ENCODE results near the gene PHACTR1.
A peak's percentile ranks its signal among the peaks of the same experiment; 100 is the strongest.

The PHACTR1 gene

GRCh38 chr6:13281686-13282085 is 565.1 kb downstream of the PHACTR1 start:
- 95% methylated on average over 9 of the region's 9 CpGs for WGBS
- Histone ChIP-seq H3K27me3 (ENCODE audit: control insufficient read depth in 1 of 2, insufficient read depth in 1 of 2, low read length in 2 of 2) (no peaks in the 10 kb centered on the region), H3K36me3 (ENCODE audit: control insufficient read depth in 1 of 2, insufficient read depth in 2 of 2, low read depth in 1 of 2, low read length in 2 of 2) (peaks cover 4 to 14% of the 10 kb centered on the region in 2 experiments)

DNA sequence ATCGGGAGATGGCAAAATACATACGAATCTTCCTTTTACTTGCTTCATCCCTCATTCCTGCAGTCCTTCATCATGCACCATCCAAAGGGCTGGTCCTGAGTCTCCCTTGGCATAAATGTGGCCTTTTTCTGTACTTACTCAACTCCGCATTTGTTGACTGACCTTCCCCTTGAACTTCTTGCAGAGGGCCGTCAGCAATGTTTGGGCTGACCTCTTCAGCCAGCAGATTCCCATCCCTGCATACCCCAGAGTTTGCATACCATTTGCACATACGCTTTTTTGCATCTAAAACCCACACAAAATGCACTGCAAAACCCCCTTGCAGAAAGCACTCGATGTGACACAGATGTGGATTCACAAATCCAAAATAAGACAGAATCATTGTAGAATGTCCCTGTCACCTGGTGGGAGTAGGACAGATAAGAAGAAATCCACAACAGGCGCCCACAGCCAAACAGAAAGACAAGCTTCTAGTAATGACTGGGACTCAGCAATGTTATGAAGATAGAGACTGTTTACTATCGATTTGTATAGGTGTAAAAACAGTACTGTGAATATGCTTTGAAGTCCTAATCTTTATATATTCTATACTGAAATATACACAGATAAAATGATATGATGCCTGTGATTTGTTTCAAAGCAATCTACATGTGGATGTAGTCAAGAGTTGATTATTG is 566.0 kb downstream of the PHACTR1 start:
- no peak overlapping the region for H2AK5ac ChIP-seq (ENCODE audit: low read length, severe bottlenecking)
- no peaks in the 10 kb centered on the region for H3K27me3 ChIP-seq (ENCODE audit: control insufficient read depth in 1 of 2, insufficient read depth in 1 of 2, low read length in 2 of 2)
- no peaks in the 10 kb centered on the region for H3K79me1 ChIP-seq (replicated peaks; ENCODE audit: low read length, poor library complexity, severe bottlenecking)
- no peak overlapping the region for H2BK12ac ChIP-seq (ENCODE audit: low read length in 2 of 2)
- no peak for DNase-seq
- no peak overlapping the region for H3K18ac ChIP-seq (ENCODE audit: low read depth in 1 of 2, low read length in 2 of 2)
- H3K27ac ChIP-seq (ENCODE audit: low read length, poor library complexity, severe bottlenecking) = no peak overlapping the region
- H3K23ac ChIP-seq (ENCODE audit: low read length in 2 of 2) = no peak overlapping the region
- no peak overlapping the region for H4K8ac ChIP-seq (ENCODE audit: low read length)
- peaks cover 4% of the 10 kb centered on the region for H3K4me1 ChIP-seq (ENCODE audit: control insufficient read depth, insufficient read depth, low read depth, low read length)
- H3K4ac ChIP-seq (ENCODE audit: low read depth in 1 of 2, low read length in 2 of 2) = no peak overlapping the region
- no peak overlapping the region for H4K91ac ChIP-seq (ENCODE audit: low read length)
- H2BK15ac ChIP-seq (ENCODE audit: low read depth, poor library complexity, severe bottlenecking) = no peak overlapping the region
- H3K9me3 ChIP-seq (ENCODE audit: control insufficient read depth, low read length) = no peaks in the 10 kb centered on the region
- H2AFZ ChIP-seq (ENCODE audit: low read depth, low read length) = no peak overlapping the region
- 93% methylated on average over 7 of the region's 8 CpGs for WGBS
- peaks cover 7 to 21% of the 10 kb centered on the region in 2 experiments for H3K36me3 ChIP-seq (ENCODE audit: control insufficient read depth in 1 of 2, insufficient read depth in 2 of 2, low read depth in 1 of 2, low read length in 2 of 2)
- H3K14ac ChIP-seq (ENCODE audit: low read length in 2 of 2) = no peak overlapping the region
- no peak overlapping the region for H3K9ac ChIP-seq (ENCODE audit: low read length)
- H2BK5ac ChIP-seq (ENCODE audit: low read depth, low read length, poor library complexity, severe bottlenecking) = no peak overlapping the region
- no peak overlapping the region for H3K4me3 ChIP-seq (ENCODE audit: insufficient read depth in 1 of 2, low read depth in 1 of 2, low read length in 2 of 2)
- H3K4me2 ChIP-seq (ENCODE audit: low read length, poor library complexity, severe bottlenecking) = no peak overlapping the region
- no peak overlapping the region for H2BK120ac ChIP-seq (ENCODE audit: low read depth, low read length)

More at GRCh38 chr6:13281686-13282085, 565.1 kb downstream of the PHACTR1 start:
- Histone ChIP-seq H3K4me1 (ENCODE audit: control insufficient read depth, insufficient read depth, low read depth, low read length) (peaks cover 4% of the 10 kb centered on the region), H2AFZ (ENCODE audit: low read depth, low read length) (no peak overlapping the region), H2BK120ac (ENCODE audit: low read depth, low read length) (no peak overlapping the region), H3K4ac (ENCODE audit: low read depth in 1 of 2, low read length in 2 of 2) (no peak overlapping the region), H3K9ac (ENCODE audit: low read length) (no peak overlapping the region), H3K27ac (ENCODE audit: low read length, poor library complexity, severe bottlenecking) (no peak overlapping the region), H2BK5ac (ENCODE audit: low read depth, low read length, poor library complexity, severe bottlenecking) (no peak overlapping the region), H3K23ac (ENCODE audit: low read length in 2 of 2) (no peak overlapping the region), H3K4me3 (ENCODE audit: insufficient read depth in 1 of 2, low read depth in 1 of 2, low read length in 2 of 2) (no peak overlapping the region), H2BK12ac (ENCODE audit: low read length in 2 of 2) (no peak overlapping the region), H3K4me2 (ENCODE audit: low read length, poor library complexity, severe bottlenecking) (no peak overlapping the region), H4K91ac (ENCODE audit: low read length) (no peak overlapping the region), H2AK5ac (ENCODE audit: low read length, severe bottlenecking) (no peak overlapping the region), H3K14ac (ENCODE audit: low read length in 2 of 2) (no peak overlapping the region), H2BK15ac (ENCODE audit: low read depth, poor library complexity, severe bottlenecking) (no peak overlapping the region), H3K9me3 (ENCODE audit: control insufficient read depth, low read length) (no peaks in the 10 kb centered on the region), H3K79me1 (replicated peaks; ENCODE audit: low read length, poor library complexity, severe bottlenecking) (no peaks in the 10 kb centered on the region), H4K8ac (ENCODE audit: low read length) (peak overlapping the region; percentile 66), H3K18ac (ENCODE audit: low read depth in 1 of 2, low read length in 2 of 2) (no peak overlapping the region)
- DNase-seq = peak; percentile 15

GRCh38 chr6:13283331-13283730 is 566.8 kb downstream of the PHACTR1 start:
- no peaks in the 10 kb centered on the region for H3K79me1 ChIP-seq (replicated peaks; ENCODE audit: low read length, poor library complexity, severe bottlenecking)
- H3K14ac ChIP-seq (ENCODE audit: low read length in 2 of 2) = no peak overlapping the region
- H2AFZ ChIP-seq (ENCODE audit: low read depth, low read length) = no peak overlapping the region
- no peak overlapping the region for H2BK15ac ChIP-seq (ENCODE audit: low read depth, poor library complexity, severe bottlenecking)
- no peak overlapping the region for H3K4ac ChIP-seq (ENCODE audit: low read depth in 1 of 2, low read length in 2 of 2)
- no peak overlapping the region for H3K27ac ChIP-seq (ENCODE audit: low read length, poor library complexity, severe bottlenecking)
- no peak overlapping the region for H3K9ac ChIP-seq (ENCODE audit: low read length)
- DNase-seq = no peak
- no peak overlapping the region for H2BK120ac ChIP-seq (ENCODE audit: low read depth, low read length)
- peaks cover 4% of the 10 kb centered on the region for H3K4me1 ChIP-seq (ENCODE audit: control insufficient read depth, insufficient read depth, low read depth, low read length)
- 89% methylated on average over 14 of the region's 14 CpGs for WGBS
- H3K23ac ChIP-seq (ENCODE audit: low read length in 2 of 2) = no peak overlapping the region
- H3K4me3 ChIP-seq (ENCODE audit: insufficient read depth in 1 of 2, low read depth in 1 of 2, low read length in 2 of 2) = no peak overlapping the region
- no peaks in the 10 kb centered on the region for H3K9me3 ChIP-seq (ENCODE audit: control insufficient read depth, low read length)
- H4K8ac ChIP-seq (ENCODE audit: low read length) = no peak overlapping the region
- H2AK5ac ChIP-seq (ENCODE audit: low read length, severe bottlenecking) = no peak overlapping the region
- H3K4me2 ChIP-seq (ENCODE audit: low read length, poor library complexity, severe bottlenecking) = no peak overlapping the region
- H3K18ac ChIP-seq (ENCODE audit: low read depth in 1 of 2, low read length in 2 of 2) = no peak overlapping the region
- no peak overlapping the region for H2BK5ac ChIP-seq (ENCODE audit: low read depth, low read length, poor library complexity, severe bottlenecking)
- no peaks in the 10 kb centered on the region for H3K27me3 ChIP-seq (ENCODE audit: control insufficient read depth in 1 of 2, insufficient read depth in 1 of 2, low read length in 2 of 2)
- no peak overlapping the region for H4K91ac ChIP-seq (ENCODE audit: low read length)
- H3K36me3 ChIP-seq (ENCODE audit: control insufficient read depth in 1 of 2, insufficient read depth in 2 of 2, low read depth in 1 of 2, low read length in 2 of 2) = peaks cover 7 to 28% of the 10 kb centered on the region in 2 experiments
- H2BK12ac ChIP-seq (ENCODE audit: low read length in 2 of 2) = no peak overlapping the region

DNA sequence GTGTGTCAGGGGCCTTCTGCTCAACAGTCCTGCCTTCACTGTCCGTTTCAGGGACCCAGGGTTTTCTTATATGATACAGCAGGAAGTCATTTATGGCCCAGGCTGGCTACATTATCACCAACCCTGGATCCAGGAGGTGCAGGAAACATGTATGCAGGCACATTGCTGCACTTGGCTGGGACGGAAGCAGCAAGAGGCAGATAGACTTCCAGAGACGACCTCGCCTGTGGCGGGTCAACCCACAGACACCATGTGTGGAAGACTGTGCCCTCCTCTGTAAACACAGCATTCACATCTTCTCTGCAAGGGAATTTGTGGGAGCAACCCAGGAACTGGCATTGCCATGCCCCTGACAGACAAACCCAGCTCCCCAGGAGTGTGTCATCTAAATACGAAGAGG is 568.1 kb downstream of the PHACTR1 start:
- Histone ChIP-seq H2AFZ (ENCODE audit: low read depth, low read length) (no peak overlapping the region), H3K36me3 (ENCODE audit: control insufficient read depth in 1 of 2, insufficient read depth in 2 of 2, low read depth in 1 of 2, low read length in 2 of 2) (peaks cover 11 to 35% of the 10 kb centered on the region in 2 experiments), H3K27me3 (ENCODE audit: control insufficient read depth in 1 of 2, insufficient read depth in 1 of 2, low read length in 2 of 2) (no peaks in the 10 kb centered on the region), H2BK15ac (ENCODE audit: low read depth, poor library complexity, severe bottlenecking) (no peak overlapping the region), H3K23ac (ENCODE audit: low read length in 2 of 2) (no peak overlapping the region), H3K4ac (ENCODE audit: low read depth in 1 of 2, low read length in 2 of 2) (no peak overlapping the region), H3K18ac (ENCODE audit: low read depth in 1 of 2, low read length in 2 of 2) (no peak overlapping the region), H3K9me3 (ENCODE audit: control insufficient read depth, low read length) (no peaks in the 10 kb centered on the region), H2BK12ac (ENCODE audit: low read length in 2 of 2) (no peak overlapping the region), H2AK5ac (ENCODE audit: low read length, severe bottlenecking) (no peak overlapping the region), H2BK5ac (ENCODE audit: low read depth, low read length, poor library complexity, severe bottlenecking) (no peak overlapping the region), H3K27ac (ENCODE audit: low read length, poor library complexity, severe bottlenecking) (no peak overlapping the region), H4K8ac (ENCODE audit: low read length) (peak overlapping the region; percentile 7), H3K14ac (ENCODE audit: low read length in 2 of 2) (no peak overlapping the region), H3K9ac (ENCODE audit: low read length) (no peak overlapping the region), H3K4me1 (ENCODE audit: control insufficient read depth, insufficient read depth, low read depth, low read length) (peaks cover 4% of the 10 kb centered on the region), H3K4me2 (ENCODE audit: low read length, poor library complexity, severe bottlenecking) (no peak overlapping the region), H2BK120ac (ENCODE audit: low read depth, low read length) (no peak overlapping the region), H4K91ac (ENCODE audit: low read length) (peak overlapping the region; percentile 43), H3K4me3 (ENCODE audit: insufficient read depth in 1 of 2, low read depth in 1 of 2, low read length in 2 of 2) (no peak overlapping the region), H3K79me1 (replicated peaks; ENCODE audit: low read length, poor library complexity, severe bottlenecking) (peaks cover 3% of the 10 kb centered on the region)
- WGBS = 73% methylated on average over 6 of the region's 6 CpGs
- DNase-seq = peak; percentile 25

Data from mesenchymal stem cell (in vitro differentiated cells and primary cell).